Psoas muscle (tissue), 8 donors: Measurements from ENCODE around the gene EXOSC10. TPM values are rescaled to one million over a fixed set of nuclear protein-coding genes. Genes with fewer than 3 reads are reported as not detected.
"Not testable (repeated sequence)": the region's sequence is repeated elsewhere in the genome, so short reads cannot be mapped to it uniquely, and the experiment has no call there.

Experiments
- ATAC-seq, 4 donors: fragments of 200-7000 bp; cut with Tn5 transposase; one replicate each; pipeline ENCODE4 v1.9.1; 2020; ENCODE audit warnings: moderate library complexity in 3 of 4, mild to moderate bottlenecking in 2 of 4
- DNase-seq, 2 donors: peaks; one replicate each; pipeline ENCODE4 v3.0.0-alpha.2; 2020
- H3K27ac ChIP-seq: fragments of 200-600 bp; one replicate; pipeline ENCODE4 v1.8.0; 2022
- H3K27me3 ChIP-seq, 3 donors: fragments of 200-600 bp in 1 of 3; one replicate each; pipeline versions ENCODE4 v1.6.1 to v1.8.0; 2013 to 2022; ENCODE audit warnings: low read length in 2 of 3, mild to moderate bottlenecking in 2 of 3, moderate library complexity in 1 of 3; ENCODE audit not compliant: insufficient read depth in 3 of 3
- H3K36me3 ChIP-seq, 2 donors: fragments of 200-600 bp in 1 of 2; one replicate each; pipeline versions ENCODE4 v1.6.1 to v1.8.0; 2013 to 2022; ENCODE audit warnings: low read depth in 1 of 2, mild to moderate bottlenecking in 1 of 2, moderate library complexity in 1 of 2; ENCODE audit not compliant: insufficient read depth in 1 of 2
- H3K4me1 ChIP-seq: fragments of 200-600 bp; one replicate; pipeline ENCODE4 v1.8.0; 2022
- H3K4me3 ChIP-seq: fragments of 200-600 bp; one replicate; pipeline ENCODE4 v1.8.0; 2022; ENCODE audit warnings: mild to moderate bottlenecking
- H3K9me3 ChIP-seq: fragments of 200-600 bp; one replicate; pipeline ENCODE4 v1.8.0; 2022
- WGBS, 3 donors: extraction: QIAGEN DNeasy Blood & Tissue Kit; methylation state at CpG; one replicate each; pipeline versions ENCODE4 v1.1.6 to v1.1.7; 2013; 5-methylcytosine and 5-hydroxymethylcytosine counted together
- intact Hi-C, 2 donors: fragments of 100-400 bp; cut with DNase I; formaldehyde crosslinking; loops; one replicate each; pipeline versions ENCODE4 v1.11.0 to v1.14.2; 2022
- polyA plus RNA-seq, 3 donors: library from polyadenylated mRNA; stranded (reverse); fragments of 200-250 nt; gene quantifications; one replicate each; pipeline ENCODE4 v1.2.3, GENCODE V29; 2013
- total RNA-seq, 4 donors: library from RNA; stranded (reverse); fragmentation: NEBNext Ultra II Directional in 2 of 4; extraction: Animal tissue kit (Norgen Biotek cat#: 25700) in 2 of 4; gene quantifications; one replicate each; pipeline versions ENCODE4 v1.2.1 to v1.2.4, GENCODE V29; 2021 to 2023
- TF ChIP-seq, protein P1 (sequence below): fragments of 200-600 bp; IDR thresholded peaks from one replicate; pipeline ENCODE4 v1.8.0; 2022; ENCODE audit warnings: antibody characterized with exemption
- donor health status: healthy with polysubstance abuse.
- donor health status: DM: no; HTN: no; CAD: no; lungs with moderate emphysema.
- donor health status: Bipolar disorder and iron deficiency.
- donor health status: healthy.
- donor health status: DM: yes; HTN: yes; CAD: no.
- donor health status: DM: no; HTN: no; CAD: no.
- donor health status: DM: no; HTN: no; CAD: no.
- donor health status: DM: yes; HTN: yes; CAD: no.

Gene EXOSC10
- total and polyA plus RNA-seq, 7 donors, result 16.3 to 39.1 (median 29.7) TPM

DNA sequence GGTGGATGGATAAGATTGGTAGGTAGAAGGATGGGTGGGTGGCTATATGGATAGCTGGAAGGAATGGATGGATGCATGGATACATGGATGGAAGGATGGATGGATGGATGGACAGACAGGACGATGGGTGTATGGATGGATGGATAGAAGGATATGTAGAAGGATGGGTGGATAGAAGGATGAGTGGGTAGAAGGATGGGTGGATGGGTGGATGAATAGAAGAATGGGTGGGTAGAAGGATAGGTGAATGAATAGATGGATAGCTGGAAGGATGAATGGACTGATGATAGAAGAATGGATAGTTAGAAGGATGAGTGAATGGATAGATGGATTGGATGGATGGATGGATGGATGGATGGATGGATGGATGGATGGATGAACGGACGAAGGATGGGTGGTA, 57.6 kb downstream of the EXOSC10 start:
- Histone ChIP-seq H3K36me3 (no peaks in the 10 kb centered on the region), H3K4me1 (peaks cover 8% of the 10 kb centered on the region), H3K4me3 (no peak overlapping the region), H3K27ac (no peak overlapping the region), H3K9me3 (no peaks in the 10 kb centered on the region), H3K27me3 (peaks cover 0 to 2% (median 0%) of the 10 kb centered on the region in 3 donors)
- intact Hi-C loops, result no loop called here
- ATAC-seq (no peak), DNase-seq (no peak)
- 77 to 83% (median 80%) methylated on average over 3 of the region's 3 CpGs for WGBS, 3 donors
- TF ChIP-seq, protein P1, sequence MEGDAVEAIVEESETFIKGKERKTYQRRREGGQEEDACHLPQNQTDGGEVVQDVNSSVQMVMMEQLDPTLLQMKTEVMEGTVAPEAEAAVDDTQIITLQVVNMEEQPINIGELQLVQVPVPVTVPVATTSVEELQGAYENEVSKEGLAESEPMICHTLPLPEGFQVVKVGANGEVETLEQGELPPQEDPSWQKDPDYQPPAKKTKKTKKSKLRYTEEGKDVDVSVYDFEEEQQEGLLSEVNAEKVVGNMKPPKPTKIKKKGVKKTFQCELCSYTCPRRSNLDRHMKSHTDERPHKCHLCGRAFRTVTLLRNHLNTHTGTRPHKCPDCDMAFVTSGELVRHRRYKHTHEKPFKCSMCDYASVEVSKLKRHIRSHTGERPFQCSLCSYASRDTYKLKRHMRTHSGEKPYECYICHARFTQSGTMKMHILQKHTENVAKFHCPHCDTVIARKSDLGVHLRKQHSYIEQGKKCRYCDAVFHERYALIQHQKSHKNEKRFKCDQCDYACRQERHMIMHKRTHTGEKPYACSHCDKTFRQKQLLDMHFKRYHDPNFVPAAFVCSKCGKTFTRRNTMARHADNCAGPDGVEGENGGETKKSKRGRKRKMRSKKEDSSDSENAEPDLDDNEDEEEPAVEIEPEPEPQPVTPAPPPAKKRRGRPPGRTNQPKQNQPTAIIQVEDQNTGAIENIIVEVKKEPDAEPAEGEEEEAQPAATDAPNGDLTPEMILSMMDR, result no peak

DNA sequence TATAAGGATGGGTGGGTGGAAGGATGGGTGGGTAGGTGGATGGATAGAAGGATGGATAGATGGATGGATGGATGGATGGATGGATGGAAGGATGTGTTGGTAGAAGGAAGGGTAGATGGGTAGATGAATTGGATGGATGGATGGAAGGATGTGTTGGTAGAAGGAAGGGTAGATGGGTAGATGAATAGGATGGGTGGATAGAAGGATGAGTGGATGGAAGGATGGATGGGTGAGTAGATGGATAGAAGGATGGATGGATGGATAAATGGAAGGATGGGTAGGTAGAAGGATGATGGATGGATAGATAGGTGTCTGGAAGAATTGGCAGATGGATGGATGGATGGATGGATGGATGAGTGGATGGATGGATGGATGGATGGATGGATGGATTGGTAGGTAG, 58.6 kb downstream of the EXOSC10 start:
- H3K9me3 ChIP-seq, result no peaks in the 10 kb centered on the region
- H3K4me1 ChIP-seq, result peaks cover 8% of the 10 kb centered on the region
- peaks cover 0 to 2% (median 0%) of the 10 kb centered on the region in 3 donors for H3K27me3 ChIP-seq
- intact Hi-C loops, result no loop called here
- DNase-seq (no peak), ATAC-seq (no peak)
- no peak overlapping the region for H3K27ac ChIP-seq
- no peak overlapping the region for H3K4me3 ChIP-seq
- no peaks in the 10 kb centered on the region for H3K36me3 ChIP-seq
- TF ChIP-seq, protein P1, result no peak

DNA sequence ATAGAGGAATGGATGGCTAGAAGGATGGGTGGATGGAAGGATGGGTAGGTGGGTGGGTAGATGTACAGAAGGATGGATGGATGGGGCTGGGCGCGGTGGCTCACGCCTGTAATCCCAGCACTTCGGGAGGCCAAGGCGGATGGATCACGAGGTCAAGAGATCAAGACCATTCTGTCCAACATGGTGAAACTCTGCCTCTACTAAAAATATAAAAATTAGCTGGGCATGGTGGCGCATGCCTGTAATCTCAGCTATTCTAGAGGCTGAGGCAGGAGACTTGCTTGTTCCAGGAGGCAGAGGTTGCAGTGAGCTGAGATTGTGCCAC, 59.6 kb downstream of the EXOSC10 start:
- H3K4me1 ChIP-seq, H3K27me3 ChIP-seq, H3K4me3 ChIP-seq, ATAC-seq, intact Hi-C loops, H3K36me3 ChIP-seq, H3K27ac ChIP-seq, H3K9me3 ChIP-seq, DNase-seq: not testable (repeated sequence)
- 88 to 93% (median 91%) methylated on average over 7 of the region's 7 CpGs for WGBS, 3 donors

DNA sequence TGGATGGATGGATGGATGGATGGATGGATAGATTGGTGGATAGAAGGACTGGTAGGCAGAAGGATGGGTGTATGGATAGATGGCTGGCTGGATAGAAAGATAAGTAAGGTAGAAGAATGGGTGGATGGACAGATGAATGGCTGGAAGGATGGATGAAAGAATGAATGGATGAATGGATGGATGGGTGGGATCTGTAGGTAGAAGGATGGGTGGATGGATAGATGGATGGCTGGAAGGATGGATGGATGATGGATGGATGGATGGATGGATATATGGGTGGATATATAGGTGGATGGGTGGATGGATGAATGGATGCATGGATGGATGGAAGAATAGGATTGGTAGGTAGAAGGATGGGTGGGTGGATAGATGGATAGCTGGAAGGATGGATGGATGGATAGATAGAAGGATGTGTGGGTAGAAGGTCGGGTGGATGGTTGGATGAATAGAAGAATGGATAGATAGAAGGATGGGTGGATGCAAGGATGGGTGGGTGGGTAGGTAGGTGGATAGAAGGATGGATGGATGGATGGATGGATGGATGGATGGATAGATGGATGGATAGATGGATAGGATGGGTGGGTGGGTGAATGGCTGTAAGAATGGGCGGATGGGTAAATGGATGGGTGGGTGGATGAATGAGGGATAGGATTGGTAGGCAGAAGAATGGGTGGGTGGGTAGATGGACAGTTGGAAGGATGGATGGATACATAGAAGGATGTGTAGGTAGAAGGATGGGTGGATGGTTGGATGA, 60.1 kb downstream of the EXOSC10 start:
- Histone ChIP-seq H3K9me3 (no peaks in the 10 kb centered on the region), H3K4me3 (no peak overlapping the region), H3K27me3 (peaks cover 0 to 2% (median 0%) of the 10 kb centered on the region in 3 donors), H3K36me3 (no peaks in the 10 kb centered on the region), H3K4me1 (peaks cover 8% of the 10 kb centered on the region), H3K27ac (no peak overlapping the region)
- ATAC-seq (no peak), DNase-seq (no peak)
- intact Hi-C loops, result loop anchor here (1.0 to 5.0 kb wide), 4 partner anchors 20 to 608 kb away; no protein-coding TSS in a partner anchor
- 66 to 76% (median 67%) methylated on average over 2 of the region's 2 CpGs for WGBS, 3 donors
- TF ChIP-seq, protein P1, result no peak

DNA sequence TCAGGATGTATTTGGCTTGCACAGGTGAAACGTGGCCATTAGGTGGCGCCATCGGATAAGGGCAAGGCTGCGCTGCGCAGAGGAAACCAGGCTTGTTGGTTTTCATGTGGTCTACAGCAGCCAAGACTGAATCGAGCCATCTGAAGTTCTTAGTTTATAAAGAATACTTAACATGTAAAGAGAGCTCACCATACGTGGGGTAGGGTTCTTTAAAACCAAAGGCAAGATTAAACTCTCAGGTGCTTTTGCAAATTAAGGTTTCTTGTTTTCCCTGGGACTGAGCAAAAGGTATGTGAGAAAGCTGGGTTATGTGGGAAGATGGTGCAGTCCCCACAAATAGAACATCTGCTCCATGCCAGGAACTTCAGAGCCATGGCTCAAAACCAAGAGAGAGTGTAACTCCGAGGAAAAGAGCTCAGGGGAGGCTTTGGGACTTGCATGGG, 61.9 kb downstream of the EXOSC10 start:
- TF ChIP-seq, protein P1, result peak; percentile 98
- peak; percentile 93 to 97 (median 95) for ATAC-seq
- Histone ChIP-seq H3K36me3 (no peaks in the 10 kb centered on the region), H3K27ac (peak overlapping the region; percentile 61), H3K4me3 (peak overlapping the region; percentile 40), H3K4me1 (peaks cover 8% of the 10 kb centered on the region), H3K27me3 (peaks cover 0 to 2% (median 0%) of the 10 kb centered on the region in 3 donors), H3K9me3 (no peaks in the 10 kb centered on the region)
- 0 to 1% (median 1%) methylated on average over 8 of the region's 8 CpGs for WGBS, 3 donors
- DNase-seq, result peak; percentile 86 to 93
- intact Hi-C loops, result loop anchor here (5.0 kb wide), 3 partner anchors 35 to 610 kb away; no protein-coding TSS in a partner anchor

DNA sequence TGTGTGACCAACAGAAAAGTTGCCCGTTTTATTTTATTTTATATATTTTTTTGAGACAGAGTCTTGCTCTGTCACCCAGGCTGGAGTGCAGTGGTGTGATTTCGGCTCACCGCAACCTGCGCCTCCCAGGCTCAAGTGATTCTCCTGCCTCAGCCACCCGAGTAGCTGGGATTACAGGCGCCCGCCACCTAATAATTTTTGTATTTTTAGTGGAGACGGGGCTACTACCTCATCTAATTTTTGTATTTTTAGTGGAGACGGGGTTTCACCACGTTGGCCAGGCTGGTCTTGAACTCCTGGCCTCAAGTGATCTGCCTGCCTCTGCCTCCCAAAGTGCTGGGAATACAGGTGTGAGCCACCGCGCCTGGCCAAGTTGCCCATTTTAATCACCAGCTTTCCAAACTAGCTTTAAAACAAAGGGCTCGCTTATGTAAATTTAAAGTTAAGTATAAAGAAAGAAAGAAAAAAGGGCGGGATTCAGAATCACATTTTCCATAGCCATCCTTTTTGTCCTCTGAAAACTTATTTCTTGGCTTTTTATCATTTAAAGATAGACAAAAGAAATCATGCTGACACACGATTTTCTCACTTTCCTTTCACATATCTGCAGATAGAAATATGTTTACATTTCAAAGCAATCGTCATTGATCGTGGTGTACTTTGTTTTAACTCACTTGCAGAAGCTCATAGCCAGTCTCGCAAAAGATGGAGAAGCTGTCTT, 62.5 kb downstream of the EXOSC10 start:
- ATAC-seq, H3K36me3 ChIP-seq, H3K27ac ChIP-seq, H3K4me3 ChIP-seq, H3K9me3 ChIP-seq, H3K4me1 ChIP-seq, DNase-seq, H3K27me3 ChIP-seq: not testable (repeated sequence)
- intact Hi-C loops, result loop anchor here (5.0 kb wide), 3 partner anchors 35 to 610 kb away; no protein-coding TSS in a partner anchor
- 54 to 56% (median 55%) methylated on average over 18 of the region's 18 CpGs for WGBS, 3 donors
